Cortex of kidney (tissue), 1 donor: ENCODE results near the gene PLEKHG4B.
"Not testable (repeated sequence)": the region's sequence is repeated elsewhere in the genome, so short reads cannot be mapped to it uniquely, and the experiment has no call there.

Source experiments
- DNase-seq: peaks from one replicate; lab custom pipeline; 2025; lab: John Stamatoyannopoulos, UW

Gene PLEKHG4B

DNA sequence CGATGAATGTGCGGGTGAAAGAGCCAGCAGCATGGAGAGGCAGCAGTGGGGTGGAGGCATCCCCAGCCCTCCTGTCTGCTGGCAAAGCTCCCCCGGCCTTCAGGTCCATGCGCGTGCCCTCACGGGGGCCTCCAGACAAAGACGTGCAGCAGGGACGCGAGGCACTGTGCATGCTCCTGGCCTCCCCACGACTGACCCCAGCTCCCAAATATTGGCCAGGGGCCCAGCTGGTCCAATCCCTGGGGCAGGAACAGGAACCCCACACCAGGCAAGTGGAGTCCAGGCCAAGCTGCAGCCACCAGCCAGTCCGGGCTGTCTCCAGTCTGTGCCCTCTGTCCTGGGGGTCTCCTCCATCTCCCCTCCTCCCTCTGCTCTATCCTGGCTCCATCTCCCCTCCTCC is 65.8 kb downstream of the PLEKHG4B start:
- DNase-seq = no peak

DNA sequence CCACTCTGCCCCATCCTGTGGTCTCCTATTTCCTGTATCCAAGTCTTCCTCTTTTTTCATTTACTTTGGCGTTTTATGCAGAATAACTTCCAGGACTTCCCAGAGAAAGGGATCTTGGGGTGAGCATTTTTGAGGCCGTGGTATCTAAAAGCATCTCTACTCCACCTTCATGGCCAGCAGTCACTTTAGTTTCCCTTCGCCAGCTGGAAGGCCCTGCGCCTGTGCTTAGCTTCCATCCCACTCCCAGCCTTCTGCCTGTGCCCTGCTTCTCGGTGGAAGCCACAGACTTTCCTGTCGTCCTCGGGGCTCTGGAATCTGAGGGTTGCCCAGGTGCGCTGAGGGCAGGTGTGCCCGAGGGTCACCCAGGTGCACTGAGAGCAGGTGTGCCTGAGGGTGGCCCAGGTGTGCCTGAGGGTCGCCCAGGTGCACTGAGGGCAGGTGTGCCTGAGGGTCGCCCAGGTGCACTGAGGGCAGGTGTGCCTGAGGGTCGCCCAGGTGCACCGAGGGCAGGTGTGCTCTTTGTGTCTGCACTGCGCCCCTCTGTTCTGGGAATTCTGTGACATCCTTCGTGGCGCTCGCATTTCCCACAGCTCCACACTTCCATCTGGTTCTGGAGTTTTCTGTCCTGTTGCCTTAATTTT is 67.0 kb downstream of the PLEKHG4B start:
- DNase-seq = no peak

DNA sequence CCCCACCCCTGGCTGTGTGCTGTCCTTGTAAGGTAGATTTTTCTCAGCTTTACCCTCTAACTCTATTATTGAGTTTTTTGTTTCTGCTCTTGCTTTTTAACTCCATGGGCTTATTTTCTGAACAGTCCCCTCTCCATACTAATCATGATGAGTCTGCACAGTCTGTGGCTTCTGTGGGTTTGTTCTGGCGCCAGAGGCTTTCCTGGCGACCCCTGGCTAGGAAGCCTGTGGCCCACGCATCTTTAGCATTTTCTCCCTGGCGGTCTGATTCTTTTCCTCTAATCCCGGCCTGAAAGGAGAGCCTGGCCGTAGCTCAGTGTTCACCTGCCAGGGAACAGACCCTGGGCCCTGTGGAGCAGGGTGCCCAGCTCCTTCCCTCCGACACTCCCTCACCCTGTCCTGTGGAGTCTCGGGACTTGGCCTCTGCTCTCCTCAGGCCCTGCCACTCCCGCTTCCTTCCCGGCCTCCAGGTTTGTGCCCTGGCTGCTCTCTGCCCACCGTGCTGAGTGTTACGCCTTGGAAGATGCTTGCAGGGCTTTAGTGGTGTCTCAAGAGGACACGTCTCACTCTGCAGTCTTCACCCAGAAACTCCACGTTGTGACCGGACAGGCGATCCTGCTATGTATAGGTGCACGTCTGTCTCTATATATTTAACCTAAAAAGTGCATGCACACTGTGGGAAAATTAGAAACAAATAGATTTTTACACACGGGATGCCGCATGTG is 67.6 kb downstream of the PLEKHG4B start:
- no peak for DNase-seq

- no peak for DNase-seq
Measured at GRCh38 chr5:160173-160510, 68.2 kb downstream of the PLEKHG4B start.

DNA sequence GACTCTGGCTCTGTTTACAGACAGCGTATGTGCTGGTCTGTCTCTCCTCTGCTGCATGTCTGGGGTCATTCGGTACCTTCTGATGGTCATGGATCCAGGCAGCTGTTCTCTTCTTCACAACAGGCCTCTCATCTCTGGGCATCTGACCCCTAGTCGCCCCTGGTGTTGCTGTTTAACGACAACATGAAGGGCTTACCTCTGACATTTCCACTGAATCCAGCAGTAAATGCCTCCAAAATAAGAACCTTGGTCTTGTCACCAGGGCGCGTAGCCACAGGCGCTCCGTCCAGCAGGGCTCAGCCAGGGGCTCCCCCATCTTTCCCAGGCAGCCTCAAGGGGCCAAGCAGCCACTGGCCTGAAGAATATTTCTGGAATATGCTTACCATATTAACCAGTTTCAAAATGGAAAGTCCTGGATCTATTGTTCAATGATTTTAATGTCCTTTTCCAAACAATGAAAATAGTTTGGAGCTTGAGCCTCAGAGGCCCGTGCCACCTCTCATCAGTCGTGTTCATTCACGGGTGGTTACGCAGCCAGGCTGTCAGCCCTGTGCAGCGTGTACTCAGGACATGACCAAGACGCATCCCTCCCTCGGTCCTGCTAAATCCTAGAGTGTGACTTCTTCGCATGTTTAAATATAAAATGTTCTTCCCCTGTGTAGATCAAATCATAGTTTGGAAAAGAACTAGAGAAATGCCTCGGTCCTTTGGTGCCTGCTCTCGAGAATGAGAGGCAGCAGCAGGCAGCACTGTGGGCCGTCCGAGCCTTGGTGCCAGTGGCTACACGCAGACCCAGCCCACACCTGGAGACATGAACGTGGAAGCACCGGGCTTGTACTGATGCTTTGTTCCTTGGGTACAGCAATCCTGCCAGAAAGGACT is 69.2 kb downstream of the PLEKHG4B start:
- DNase-seq = no peak

- no peak for DNase-seq
Measured at GRCh38 chr5:161803-162110, 69.8 kb downstream of the PLEKHG4B start.

- no peak for DNase-seq
Measured at GRCh38 chr5:162190-162564, 70.2 kb downstream of the PLEKHG4B start.

GRCh38 chr5:162565-163337 is 70.8 kb downstream of the PLEKHG4B start:
- DNase-seq = no peak

- no peak for DNase-seq
Measured at GRCh38 chr5:163338-163620, 71.3 kb downstream of the PLEKHG4B start.

DNA sequence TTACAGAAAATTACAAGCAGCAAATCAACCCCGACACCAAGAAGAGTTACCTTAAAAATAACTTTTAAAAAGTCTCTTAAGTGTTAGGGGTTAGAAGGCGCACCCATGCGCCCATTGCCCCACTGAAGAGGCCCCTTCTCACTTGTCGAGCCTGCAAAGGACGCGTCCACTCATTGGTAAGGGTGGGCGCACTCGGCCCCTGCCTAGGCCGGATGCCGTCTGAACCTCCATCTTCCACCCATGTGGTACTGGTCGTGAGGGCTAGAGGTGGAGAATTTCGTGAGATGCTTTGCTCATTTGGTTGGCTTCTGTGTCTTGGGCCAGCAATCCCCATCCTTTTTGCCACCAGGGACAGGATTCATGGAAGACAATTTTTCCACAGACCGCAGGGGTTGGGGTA is 71.9 kb downstream of the PLEKHG4B start:
- DNase-seq = no peak

DNA sequence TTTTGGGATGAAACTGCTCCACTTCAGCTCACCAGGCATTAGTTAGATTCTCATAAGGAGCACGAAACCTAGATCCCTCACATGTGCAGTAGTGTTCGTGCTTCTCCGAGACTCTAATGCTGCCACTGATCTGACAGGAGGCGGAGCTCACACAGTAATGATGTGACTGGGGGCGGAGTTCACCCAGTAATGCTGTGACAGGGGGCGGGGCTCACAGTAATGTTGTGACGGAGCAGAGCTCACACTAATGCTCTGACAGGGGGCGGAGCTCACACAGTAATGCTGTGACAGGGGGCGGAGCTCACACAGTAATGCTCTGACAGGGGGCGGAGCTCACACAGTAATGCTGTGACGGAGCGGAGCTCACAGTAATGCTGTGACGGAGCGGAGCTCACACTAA is 72.3 kb downstream of the PLEKHG4B start:
- no peak for DNase-seq

DNA sequence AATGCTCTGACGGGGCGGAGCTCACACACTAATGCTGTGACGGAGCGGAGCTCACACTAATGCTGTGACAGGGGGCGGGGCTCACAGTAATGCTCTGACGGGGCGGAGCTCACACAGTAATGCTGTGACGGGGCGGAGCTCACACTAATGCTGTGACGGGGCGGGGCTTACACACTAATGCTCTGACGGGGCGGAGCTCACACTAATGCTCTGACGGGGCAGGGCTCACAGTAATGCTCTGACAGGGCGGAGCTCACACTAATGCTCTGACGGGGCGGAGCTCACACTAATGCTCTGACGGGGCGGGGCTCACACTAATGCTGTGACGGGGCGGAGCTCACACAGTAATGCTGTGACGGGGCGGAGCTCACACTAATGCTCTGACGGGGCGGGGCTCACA is 72.8 kb downstream of the PLEKHG4B start:
- DNase-seq = not testable (repeated sequence)

GRCh38 chr5:166441-167372 is 74.7 kb downstream of the PLEKHG4B start:
- no peak for DNase-seq

DNA sequence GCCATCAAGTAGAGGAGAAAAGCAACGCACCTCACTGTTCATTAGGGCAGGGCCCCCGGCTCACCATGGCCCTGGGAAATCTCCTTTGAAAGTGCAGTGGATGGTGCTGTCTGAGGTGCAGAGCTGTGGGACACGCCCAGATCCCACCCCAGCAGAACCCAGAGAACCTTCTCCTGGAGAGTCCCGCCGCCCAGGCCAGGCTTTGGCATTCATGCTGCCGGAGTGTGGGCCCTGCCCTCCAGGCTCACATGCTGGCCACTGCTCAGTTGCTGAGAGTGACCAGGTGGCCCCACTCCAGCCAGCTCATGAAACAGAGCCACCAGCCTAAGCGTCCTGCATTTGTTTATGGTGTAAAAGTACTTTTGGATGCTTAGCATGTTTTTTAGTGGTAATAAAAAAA is 75.5 kb downstream of the PLEKHG4B start:
- DNase-seq = no peak

DNA sequence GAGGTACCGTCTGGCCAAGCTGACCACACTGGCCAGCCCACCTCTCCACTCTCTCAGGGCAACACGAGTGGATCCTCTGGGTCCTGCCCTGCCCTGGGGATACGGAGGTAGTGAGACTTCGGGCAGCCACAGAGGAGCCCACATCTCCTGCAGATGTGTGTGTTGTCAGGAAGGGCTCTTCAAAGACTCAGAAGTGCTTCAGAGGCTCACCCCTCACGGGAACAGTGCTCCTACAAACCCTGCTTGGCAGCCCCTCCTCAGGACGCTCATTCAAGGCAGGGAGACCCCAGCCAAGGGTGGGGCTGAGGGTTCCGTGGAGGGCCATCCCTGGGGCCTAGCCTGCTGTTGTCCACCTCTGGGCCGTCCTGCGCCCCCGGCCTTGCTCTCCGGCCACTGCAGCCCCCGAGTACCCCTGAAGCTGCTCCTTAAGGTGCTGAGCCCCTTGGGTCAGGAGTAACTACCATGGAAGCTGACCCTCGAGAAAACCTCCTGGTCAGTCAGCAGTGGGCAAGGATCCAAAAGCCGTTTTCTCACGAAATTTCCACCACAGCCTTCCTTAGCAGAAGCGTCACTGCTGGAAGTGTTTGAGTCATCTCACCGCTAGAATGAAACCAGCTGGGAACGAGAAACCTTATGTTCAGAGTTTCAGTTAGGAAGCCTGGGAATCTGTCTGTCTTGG is 76.2 kb downstream of the PLEKHG4B start:
- DNase-seq = no peak

DNA sequence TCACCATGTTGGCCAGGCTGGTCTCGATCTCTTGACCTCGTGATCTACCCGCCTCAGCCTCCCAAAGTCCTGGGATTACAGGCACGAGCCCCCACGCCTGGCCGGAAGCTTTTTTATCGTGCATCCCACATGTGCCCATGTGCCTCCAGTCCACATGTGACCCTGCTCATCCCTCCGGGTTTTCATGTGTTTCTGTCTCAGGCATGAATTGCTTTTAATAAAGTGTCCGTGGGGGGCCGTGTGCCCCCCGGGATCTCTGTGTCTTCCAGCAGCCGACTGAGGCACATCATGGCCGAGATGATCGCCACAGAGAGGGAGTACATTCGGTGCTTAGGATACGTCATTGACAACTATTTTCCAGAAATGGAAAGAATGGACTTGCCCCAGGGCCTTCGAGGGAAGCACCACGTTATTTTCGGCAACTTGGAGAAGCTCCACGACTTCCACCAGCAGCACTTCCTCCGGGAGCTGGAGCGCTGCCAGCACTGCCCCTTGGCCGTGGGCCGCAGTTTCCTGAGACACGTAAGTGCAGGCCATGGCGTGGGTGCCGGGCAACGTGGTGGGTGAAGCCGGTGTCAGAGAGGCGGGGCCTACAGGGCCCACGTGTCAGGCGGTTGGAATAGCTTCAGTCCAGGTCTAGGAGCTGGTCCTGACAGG is 77.2 kb downstream of the PLEKHG4B start:
- DNase-seq = no peak

GRCh38 chr5:169728-170094 is 77.7 kb downstream of the PLEKHG4B start:
- DNase-seq = no peak

- no peak for DNase-seq
Measured at GRCh38 chr5:170971-171800, 79.2 kb downstream of the PLEKHG4B start.

GRCh38 chr5:171801-172331 is 79.9 kb downstream of the PLEKHG4B start:
- no peak for DNase-seq
